ENCODE results near the gene TJP1.

The TJP1 gene

DNA sequence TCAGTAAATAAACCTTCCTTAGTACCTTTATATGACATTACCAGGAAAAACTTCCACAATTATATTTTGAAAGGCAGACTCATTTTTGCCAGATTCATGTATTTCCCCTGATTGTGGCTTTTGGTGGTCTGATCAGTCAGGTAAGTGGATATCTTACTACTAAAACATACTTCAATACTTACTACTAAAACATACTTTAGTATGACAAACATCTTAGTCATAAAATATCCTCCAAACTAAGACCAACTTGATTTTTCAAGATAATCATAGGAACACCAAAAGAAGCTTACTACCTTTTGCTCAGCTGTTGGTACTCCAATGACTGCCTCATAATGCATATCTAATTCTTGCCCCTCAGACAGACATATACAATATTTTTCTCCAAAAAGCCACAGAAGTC, 9.3 kb downstream of the TJP1 start:
- H4K8ac ChIP-seq (ENCODE audit: low read depth, low read length) = no peak overlapping the region
- no peak overlapping the region for H3K27ac ChIP-seq (ENCODE audit: low read depth, low read length)
- no peak overlapping the region for H3K4me3 ChIP-seq (ENCODE audit: low read length)
- no peaks in the 10 kb centered on the region for H3K27me3 ChIP-seq (ENCODE audit: insufficient read depth, low read length, poor library complexity)
- H3K36me3 ChIP-seq (ENCODE audit: control insufficient read depth, insufficient read depth, low read length) = no peaks in the 10 kb centered on the region
- no peak overlapping the region for H3K4ac ChIP-seq (ENCODE audit: low read depth, low read length)
- no peak overlapping the region for H4K5ac ChIP-seq (ENCODE audit: low read length)
- H3K9ac ChIP-seq (ENCODE audit: low read length) = no peak overlapping the region
- no peak overlapping the region for H3K56ac ChIP-seq (ENCODE audit: low read length)
- no peak overlapping the region for H2BK120ac ChIP-seq (ENCODE audit: low read depth, low read length)
- no peak overlapping the region for H2BK15ac ChIP-seq (replicated peaks; ENCODE audit: low read depth)
- H3K79me2 ChIP-seq (ENCODE audit: control insufficient read depth, insufficient read depth, low read length) = peaks cover 81% of the 10 kb centered on the region
- no peak overlapping the region for H2AK5ac ChIP-seq (ENCODE audit: low read length)
- H3K4me1 ChIP-seq (ENCODE audit: control insufficient read depth, low read depth, low read length) = no peaks in the 10 kb centered on the region
- no peaks in the 10 kb centered on the region for H3K79me1 ChIP-seq (ENCODE audit: low read length)
- no peak for DNase-seq
- H2BK5ac ChIP-seq (ENCODE audit: low read length) = no peak overlapping the region
- no peak overlapping the region for H3K4me2 ChIP-seq (ENCODE audit: low read length)
- H3K23ac ChIP-seq (ENCODE audit: low read length) = no peak overlapping the region
- H3K18ac ChIP-seq (ENCODE audit: low read length) = no peak overlapping the region

DNA sequence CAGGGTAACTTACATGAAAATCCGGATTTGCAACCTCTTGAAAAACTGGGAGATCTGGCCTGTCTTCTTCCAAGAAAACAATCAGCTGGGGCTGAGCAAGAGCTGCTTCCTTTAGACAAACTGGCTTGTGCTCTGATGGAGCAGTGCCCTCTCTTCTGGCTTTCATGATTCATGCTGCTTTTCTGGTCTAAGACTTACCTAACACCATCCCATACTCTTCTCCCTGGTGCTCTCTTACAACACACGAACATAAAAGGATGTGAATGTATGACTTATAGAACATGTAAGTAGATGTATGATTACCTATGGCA, 9.9 kb downstream of the TJP1 start:
- no peak overlapping the region for H3K18ac ChIP-seq (ENCODE audit: low read length)
- no peaks in the 10 kb centered on the region for H3K27me3 ChIP-seq (ENCODE audit: insufficient read depth, low read length, poor library complexity)

DNA sequence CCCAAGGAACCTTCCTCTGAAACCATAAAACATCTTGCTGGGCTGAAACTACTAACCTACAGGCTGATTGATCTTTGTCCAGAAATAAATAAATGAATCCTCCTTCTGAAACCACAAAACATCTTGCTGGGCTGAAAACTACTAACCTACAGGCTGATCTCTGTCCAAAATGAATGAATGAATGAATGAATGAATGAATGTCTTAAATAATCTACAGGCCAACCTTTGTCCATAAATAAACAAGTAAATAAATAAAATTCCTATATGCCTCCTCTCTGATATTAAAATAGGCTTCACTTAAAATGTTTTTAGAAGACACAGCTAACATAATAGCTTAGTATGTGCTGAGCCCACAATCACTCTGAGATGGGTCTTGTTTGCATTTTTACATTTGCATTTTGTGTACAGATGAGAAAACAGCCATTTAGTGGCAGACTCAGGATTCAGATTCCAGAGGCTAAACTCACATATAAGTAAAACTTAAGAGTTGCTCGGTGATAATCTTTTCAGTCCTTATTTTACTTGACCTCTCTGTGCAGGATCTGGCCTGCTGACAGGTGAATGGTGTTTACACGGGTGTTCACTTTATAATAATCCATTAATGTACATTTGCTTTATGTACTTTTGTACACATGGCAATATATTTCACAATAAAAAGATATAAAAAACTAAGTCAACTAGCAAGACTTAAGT, 10.4 kb downstream of the TJP1 start:
- H2BK15ac ChIP-seq (replicated peaks; ENCODE audit: low read depth) = no peak overlapping the region
- WGBS (ENCODE audit: extremely low coverage, insufficient coverage, low lambda C conversion rate) = no CpG with 5 or more reads among the region's 2 CpGs
- no peaks in the 10 kb centered on the region for H3K36me3 ChIP-seq (ENCODE audit: control insufficient read depth, insufficient read depth, low read length)
- H3K9ac ChIP-seq (ENCODE audit: low read length) = no peak overlapping the region
- no peak overlapping the region for H3K23ac ChIP-seq (ENCODE audit: low read length)
- H2BK5ac ChIP-seq (ENCODE audit: low read length) = no peak overlapping the region
- H3K4ac ChIP-seq (ENCODE audit: low read depth, low read length) = no peak overlapping the region
- H3K18ac ChIP-seq (ENCODE audit: low read length) = no peak overlapping the region
- H3K79me2 ChIP-seq (ENCODE audit: control insufficient read depth, insufficient read depth, low read length) = peaks cover 73% of the 10 kb centered on the region
- no peaks in the 10 kb centered on the region for H3K79me1 ChIP-seq (ENCODE audit: low read length)
- no peaks in the 10 kb centered on the region for H3K4me1 ChIP-seq (ENCODE audit: control insufficient read depth, low read depth, low read length)
- H2AK5ac ChIP-seq (ENCODE audit: low read length) = no peak overlapping the region
- no peak overlapping the region for H4K5ac ChIP-seq (ENCODE audit: low read length)
- H4K8ac ChIP-seq (ENCODE audit: low read depth, low read length) = no peak overlapping the region
- no peak for DNase-seq
- no peak overlapping the region for H3K4me3 ChIP-seq (ENCODE audit: low read length)
- H3K4me2 ChIP-seq (ENCODE audit: low read length) = no peak overlapping the region
- no peak overlapping the region for H2BK120ac ChIP-seq (ENCODE audit: low read depth, low read length)
- H3K56ac ChIP-seq (ENCODE audit: low read length) = no peak overlapping the region
- H3K27me3 ChIP-seq (ENCODE audit: insufficient read depth, low read length, poor library complexity) = no peaks in the 10 kb centered on the region
- H3K27ac ChIP-seq (ENCODE audit: low read depth, low read length) = no peak overlapping the region

More for the DNA sequence above, 9.9 kb downstream of the TJP1 start:
- no peak overlapping the region for H2AK5ac ChIP-seq (ENCODE audit: low read length)
- no peak overlapping the region for H3K23ac ChIP-seq (ENCODE audit: low read length)
- H3K4me1 ChIP-seq (ENCODE audit: control insufficient read depth, low read depth, low read length) = no peaks in the 10 kb centered on the region
- no peak overlapping the region for H3K4ac ChIP-seq (ENCODE audit: low read depth, low read length)
- no peak overlapping the region for H3K27ac ChIP-seq (ENCODE audit: low read depth, low read length)
- H3K56ac ChIP-seq (ENCODE audit: low read length) = no peak overlapping the region
- no peak overlapping the region for H4K8ac ChIP-seq (ENCODE audit: low read depth, low read length)
- H3K79me1 ChIP-seq (ENCODE audit: low read length) = no peaks in the 10 kb centered on the region
- H2BK15ac ChIP-seq (replicated peaks; ENCODE audit: low read depth) = no peak overlapping the region
- no peak overlapping the region for H3K4me2 ChIP-seq (ENCODE audit: low read length)
- H3K4me3 ChIP-seq (ENCODE audit: low read length) = no peak overlapping the region
- no peak overlapping the region for H2BK120ac ChIP-seq (ENCODE audit: low read depth, low read length)
- peak; percentile 31 for DNase-seq
- H3K9ac ChIP-seq (ENCODE audit: low read length) = no peak overlapping the region
- H3K79me2 ChIP-seq (ENCODE audit: control insufficient read depth, insufficient read depth, low read length) = peaks cover 75% of the 10 kb centered on the region
- WGBS (ENCODE audit: extremely low coverage, insufficient coverage, low lambda C conversion rate) = no CpG with 5 or more reads among the region's 2 CpGs
- H3K36me3 ChIP-seq (ENCODE audit: control insufficient read depth, insufficient read depth, low read length) = no peaks in the 10 kb centered on the region
- no peak overlapping the region for H4K5ac ChIP-seq (ENCODE audit: low read length)
- no peak overlapping the region for H2BK5ac ChIP-seq (ENCODE audit: low read length)

DNA sequence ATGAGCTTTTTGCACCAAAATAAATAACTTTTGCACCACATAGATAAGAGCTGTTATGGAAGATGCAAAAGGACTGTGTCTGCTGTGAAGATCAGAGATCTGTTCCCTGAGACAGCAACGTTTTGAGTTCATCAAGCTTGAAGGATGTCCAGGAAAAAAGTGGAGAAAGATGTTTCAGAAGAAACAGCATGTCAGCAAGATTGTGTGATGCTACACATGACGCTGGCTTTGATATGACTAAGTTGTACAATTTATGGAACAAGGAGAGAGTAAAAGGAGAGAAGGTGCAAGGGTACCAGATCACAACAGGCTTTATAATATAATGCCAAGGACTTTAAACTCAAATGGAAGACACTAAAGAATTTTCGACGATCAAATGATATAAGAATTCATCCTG, 16.6 kb downstream of the TJP1 start:
- Histone ChIP-seq H3K27me3 (ENCODE audit: insufficient read depth, low read length, poor library complexity) (no peaks in the 10 kb centered on the region), H3K4me3 (ENCODE audit: low read length) (no peak overlapping the region), H3K56ac (ENCODE audit: low read length) (no peak overlapping the region), H3K79me2 (ENCODE audit: control insufficient read depth, insufficient read depth, low read length) (peaks cover 63% of the 10 kb centered on the region), H3K4me2 (ENCODE audit: low read length) (no peak overlapping the region), H4K8ac (ENCODE audit: low read depth, low read length) (no peak overlapping the region), H3K23ac (ENCODE audit: low read length) (no peak overlapping the region), H3K18ac (ENCODE audit: low read length) (no peak overlapping the region), H2AK5ac (ENCODE audit: low read length) (no peak overlapping the region), H3K27ac (ENCODE audit: low read depth, low read length) (no peak overlapping the region), H4K5ac (ENCODE audit: low read length) (no peak overlapping the region), H3K9ac (ENCODE audit: low read length) (no peak overlapping the region), H3K4ac (ENCODE audit: low read depth, low read length) (no peak overlapping the region), H2BK120ac (ENCODE audit: low read depth, low read length) (no peak overlapping the region), H2BK5ac (ENCODE audit: low read length) (no peak overlapping the region), H2BK15ac (replicated peaks; ENCODE audit: low read depth) (no peak overlapping the region), H3K79me1 (ENCODE audit: low read length) (peaks cover 2% of the 10 kb centered on the region), H3K4me1 (ENCODE audit: control insufficient read depth, low read depth, low read length) (peaks cover 2% of the 10 kb centered on the region), H3K36me3 (ENCODE audit: control insufficient read depth, insufficient read depth, low read length) (no peaks in the 10 kb centered on the region)
- WGBS (ENCODE audit: extremely low coverage, insufficient coverage, low lambda C conversion rate) = no CpG with 5 or more reads among the region's 4 CpGs
- DNase-seq = no peak

DNA sequence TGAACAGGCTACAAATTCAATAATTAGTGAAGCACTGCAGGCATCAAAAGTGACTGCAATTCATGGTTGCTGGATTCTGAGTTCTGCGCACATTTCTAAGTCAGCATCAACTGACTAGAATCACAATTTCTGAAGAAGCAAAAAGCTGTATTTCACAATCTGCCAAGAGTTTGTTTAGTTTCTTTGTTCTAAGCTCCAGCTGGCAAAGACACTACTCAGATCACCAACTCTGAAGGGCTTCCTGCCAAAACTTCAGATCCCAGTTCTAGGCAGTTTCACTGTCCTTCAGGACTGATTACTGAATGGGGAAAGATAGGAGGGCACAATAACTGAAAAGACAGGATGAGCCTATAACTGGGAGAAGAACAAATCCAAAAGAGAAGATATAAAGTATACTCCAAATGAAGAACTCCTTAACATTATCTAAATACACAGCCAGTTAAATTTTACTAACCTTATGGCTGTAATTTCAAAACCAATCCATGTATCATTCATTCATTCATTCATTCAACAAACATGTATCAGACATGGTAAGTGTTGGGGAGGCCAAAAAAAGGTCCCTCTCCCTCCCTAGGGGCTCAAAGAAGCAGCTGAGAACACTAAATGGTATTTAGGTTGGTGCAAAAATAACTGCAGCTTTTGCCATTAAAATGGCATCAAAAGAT, 17.1 kb downstream of the TJP1 start:
- Histone ChIP-seq H2BK15ac (replicated peaks; ENCODE audit: low read depth) (no peak overlapping the region), H3K79me2 (ENCODE audit: control insufficient read depth, insufficient read depth, low read length) (peaks cover 60% of the 10 kb centered on the region), H2BK5ac (ENCODE audit: low read length) (no peak overlapping the region), H3K9ac (ENCODE audit: low read length) (no peak overlapping the region), H3K23ac (ENCODE audit: low read length) (no peak overlapping the region), H2BK120ac (ENCODE audit: low read depth, low read length) (no peak overlapping the region), H3K79me1 (ENCODE audit: low read length) (peaks cover 2% of the 10 kb centered on the region), H4K8ac (ENCODE audit: low read depth, low read length) (no peak overlapping the region), H3K18ac (ENCODE audit: low read length) (no peak overlapping the region), H3K4me3 (ENCODE audit: low read length) (no peak overlapping the region), H3K4me2 (ENCODE audit: low read length) (no peak overlapping the region), H4K5ac (ENCODE audit: low read length) (no peak overlapping the region), H3K56ac (ENCODE audit: low read length) (no peak overlapping the region), H3K27me3 (ENCODE audit: insufficient read depth, low read length, poor library complexity) (no peaks in the 10 kb centered on the region), H3K36me3 (ENCODE audit: control insufficient read depth, insufficient read depth, low read length) (no peaks in the 10 kb centered on the region), H3K4ac (ENCODE audit: low read depth, low read length) (no peak overlapping the region), H3K27ac (ENCODE audit: low read depth, low read length) (no peak overlapping the region), H3K4me1 (ENCODE audit: control insufficient read depth, low read depth, low read length) (peaks cover 2% of the 10 kb centered on the region), H2AK5ac (ENCODE audit: low read length) (no peak overlapping the region)
- WGBS (ENCODE audit: extremely low coverage, insufficient coverage, low lambda C conversion rate) = no CpG with 5 or more reads among the region's 1 CpG
- no peak for DNase-seq

DNA sequence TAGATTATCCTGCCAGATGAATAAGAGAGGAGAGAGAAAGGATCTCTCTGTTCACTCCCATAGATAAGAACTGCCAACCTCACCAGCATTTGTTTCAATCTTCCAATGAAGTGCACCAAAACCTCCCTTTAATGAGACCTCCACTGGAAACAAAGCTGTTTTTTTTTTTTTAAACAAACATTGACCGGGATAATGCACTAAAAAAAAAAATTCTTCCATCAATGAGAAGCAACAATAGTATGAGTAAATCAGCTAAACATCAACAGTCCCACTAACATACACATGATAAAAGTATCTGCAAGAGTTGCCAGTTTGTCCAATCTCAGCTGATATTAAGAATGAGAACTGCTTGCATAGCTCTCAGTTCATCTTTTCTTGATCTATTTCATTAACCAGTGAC, 19.9 kb downstream of the TJP1 start:
- no peak overlapping the region for H2BK120ac ChIP-seq (ENCODE audit: low read depth, low read length)
- H3K27me3 ChIP-seq (ENCODE audit: insufficient read depth, low read length, poor library complexity) = no peaks in the 10 kb centered on the region
- peaks cover 4% of the 10 kb centered on the region for H3K79me1 ChIP-seq (ENCODE audit: low read length)
- no peak overlapping the region for H3K9ac ChIP-seq (ENCODE audit: low read length)
- no peak overlapping the region for H3K4me2 ChIP-seq (ENCODE audit: low read length)
- DNase-seq = no peak
- no peak overlapping the region for H2BK15ac ChIP-seq (replicated peaks; ENCODE audit: low read depth)
- H3K4me3 ChIP-seq (ENCODE audit: low read length) = no peak overlapping the region
- no peak overlapping the region for H2BK5ac ChIP-seq (ENCODE audit: low read length)
- H3K23ac ChIP-seq (ENCODE audit: low read length) = no peak overlapping the region
- H3K27ac ChIP-seq (ENCODE audit: low read depth, low read length) = no peak overlapping the region
- H3K79me2 ChIP-seq (ENCODE audit: control insufficient read depth, insufficient read depth, low read length) = peaks cover 48% of the 10 kb centered on the region
- no peak overlapping the region for H3K4ac ChIP-seq (ENCODE audit: low read depth, low read length)
- no CpG with 5 or more reads among the region's 1 CpG for WGBS (ENCODE audit: extremely low coverage, insufficient coverage, low lambda C conversion rate)
- no peak overlapping the region for H3K18ac ChIP-seq (ENCODE audit: low read length)
- no peak overlapping the region for H3K56ac ChIP-seq (ENCODE audit: low read length)
- no peak overlapping the region for H4K8ac ChIP-seq (ENCODE audit: low read depth, low read length)
- no peaks in the 10 kb centered on the region for H3K36me3 ChIP-seq (ENCODE audit: control insufficient read depth, insufficient read depth, low read length)
- peaks cover 2% of the 10 kb centered on the region for H3K4me1 ChIP-seq (ENCODE audit: control insufficient read depth, low read depth, low read length)
- H2AK5ac ChIP-seq (ENCODE audit: low read length) = no peak overlapping the region
- H4K5ac ChIP-seq (ENCODE audit: low read length) = no peak overlapping the region

All from mesendoderm (in vitro differentiated cells).